Esophagus muscularis mucosa (tissue), 4 donors: ENCODE measurements around the gene ATG14.

Experiments used
- EP300 ChIP-seq: sonication (generic); formaldehyde crosslinking; IDR thresholded peaks from one replicate; pipeline ENCODE4 v1.6.1; 2017; ENCODE audit warnings: antibody characterized with exemption
- POLR2A ChIP-seq: fragments of 450-650 bp; IDR thresholded peaks from one replicate; pipeline ENCODE4 v1.6.1; 2017; ENCODE audit warnings: antibody characterized with exemption, moderate library complexity, mild to moderate bottlenecking, low read depth
- POLR2AphosphoS5 ChIP-seq, 2 donors: sonication (generic); formaldehyde crosslinking; IDR thresholded peaks; one replicate each; pipeline ENCODE4 v1.6.1; 2017; ENCODE audit warnings: antibody characterized with exemption in 2 of 2
- TF ChIP-seq, protein P1 (sequence below), 3 experiments: fragments of 200-600 bp in 2 of 3; fragments of 450-650 bp in 1 of 3; sonication (generic) in 2 of 3; IDR thresholded peaks; one replicate each; pipeline ENCODE4 v1.5.1; 2017 to 2019; ENCODE audit warnings: antibody characterized with exemption in 3 of 3, mild to moderate bottlenecking in 2 of 3, moderate library complexity in 1 of 3

DNA sequence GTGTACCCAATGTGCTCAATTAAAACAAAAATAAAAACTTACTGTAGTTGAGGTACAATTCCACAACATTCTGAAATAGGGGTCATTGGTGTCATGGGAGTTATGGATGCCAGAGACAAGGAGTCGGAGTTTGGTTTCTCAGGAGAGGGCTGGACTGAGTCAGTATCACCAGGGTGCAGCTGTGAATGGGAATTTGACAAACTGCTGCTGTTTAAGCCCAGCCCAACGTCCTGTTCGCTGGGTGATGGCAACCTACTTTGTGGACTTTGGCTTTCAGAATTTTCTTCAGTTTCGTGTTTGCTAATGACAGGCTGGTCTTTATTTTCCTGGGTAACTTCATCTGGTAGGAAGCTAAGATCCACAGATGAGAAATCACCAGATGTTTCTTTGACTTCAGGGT, 24.9 kb upstream of the ATG14 start:
- TF ChIP-seq, protein P1, sequence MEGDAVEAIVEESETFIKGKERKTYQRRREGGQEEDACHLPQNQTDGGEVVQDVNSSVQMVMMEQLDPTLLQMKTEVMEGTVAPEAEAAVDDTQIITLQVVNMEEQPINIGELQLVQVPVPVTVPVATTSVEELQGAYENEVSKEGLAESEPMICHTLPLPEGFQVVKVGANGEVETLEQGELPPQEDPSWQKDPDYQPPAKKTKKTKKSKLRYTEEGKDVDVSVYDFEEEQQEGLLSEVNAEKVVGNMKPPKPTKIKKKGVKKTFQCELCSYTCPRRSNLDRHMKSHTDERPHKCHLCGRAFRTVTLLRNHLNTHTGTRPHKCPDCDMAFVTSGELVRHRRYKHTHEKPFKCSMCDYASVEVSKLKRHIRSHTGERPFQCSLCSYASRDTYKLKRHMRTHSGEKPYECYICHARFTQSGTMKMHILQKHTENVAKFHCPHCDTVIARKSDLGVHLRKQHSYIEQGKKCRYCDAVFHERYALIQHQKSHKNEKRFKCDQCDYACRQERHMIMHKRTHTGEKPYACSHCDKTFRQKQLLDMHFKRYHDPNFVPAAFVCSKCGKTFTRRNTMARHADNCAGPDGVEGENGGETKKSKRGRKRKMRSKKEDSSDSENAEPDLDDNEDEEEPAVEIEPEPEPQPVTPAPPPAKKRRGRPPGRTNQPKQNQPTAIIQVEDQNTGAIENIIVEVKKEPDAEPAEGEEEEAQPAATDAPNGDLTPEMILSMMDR (IDR thresholded peaks at IDR 0.05), result no peak
- TF ChIP-seq POLR2A (no peak), POLR2AphosphoS5 (IDR thresholded peaks at IDR 0.05) (no peak), EP300 (no peak)
